Activated B cell treated with CpG ODN at 0.5 μM for 24 hours (primary cell): Measurements from ENCODE around the gene TEAD1. TPM values are rescaled to one million over a fixed set of nuclear protein-coding genes. Genes with fewer than 3 reads are reported as not detected.

Source experiments
- ATAC-seq: fragments of 200-7000 bp; cut with Tn5 transposase; one replicate; pipeline ENCODE4 v1.10.0; 2021; ENCODE audit warnings: low read depth, mild to moderate bottlenecking, moderate library complexity
- CTCF ChIA-PET: fragments of 350-600 bp; sonication (Branson Sonifier 250); formaldehyde crosslinking; loops from one replicate; lab custom pipeline; 2021; ENCODE audit warnings: antibody characterized with exemption; lab: Charles Lee
- POLR2A ChIA-PET: fragments of 350-600 bp; sonication (Branson Sonifier 250); formaldehyde crosslinking; loops from one replicate; lab custom pipeline; 2021; ENCODE audit warnings: antibody characterized with exemption; lab: Charles Lee
- DNase-seq: peaks from one replicate; pipeline ENCODE4 v3.0.0; 2022
- H3K27ac Mint-ChIP-seq: one replicate; pipeline ENCODE4 v1.8.0; 2020; ENCODE audit warnings: mixed read lengths
- H3K27me3 Mint-ChIP-seq: one replicate; pipeline ENCODE4 v1.8.0; 2021; ENCODE audit warnings: mixed read lengths
- H3K36me3 Mint-ChIP-seq: one replicate; pipeline ENCODE4 v1.8.0; 2021; ENCODE audit warnings: low read depth, mixed read lengths
- H3K4me1 Mint-ChIP-seq: one replicate; pipeline ENCODE4 v1.8.0; 2021; ENCODE audit warnings: mixed read lengths
- H3K4me3 Mint-ChIP-seq: one replicate; pipeline ENCODE4 v1.8.0; 2020; ENCODE audit warnings: mild to moderate bottlenecking, mixed read lengths
- H3K9me3 Mint-ChIP-seq: one replicate; pipeline ENCODE4 v1.8.0; 2020; ENCODE audit warnings: mixed read lengths
- intact Hi-C: fragments of 100-400 bp; cut with micrococcal nuclease; formaldehyde crosslinking; loops from one replicate; pipeline ENCODE4 v1.15.1; 2024
- total RNA-seq: library from RNA; stranded (reverse); gene quantifications from 2 replicates; pipeline ENCODE4 v1.2.3, GENCODE V29; 2022
- TF ChIP-seq, protein P1 (sequence below): fragments of 200-600 bp; IDR thresholded peaks from one replicate; pipeline ENCODE4 v1.8.0; 2022; ENCODE audit warnings: antibody characterized with exemption, mild to moderate bottlenecking

TEAD1 gene
- total RNA-seq, 1 donor from 2014 or later: 0.07 TPM

- Mint-ChIP-seq H3K36me3 (no peaks in the 10 kb centered on the region), H3K27me3 (no peaks in the 10 kb centered on the region), H3K4me1 (no peaks in the 10 kb centered on the region), H3K9me3 (no peaks in the 10 kb centered on the region), H3K4me3 (no peak overlapping the region), H3K27ac (no peak overlapping the region)
- TF ChIP-seq, protein P1, sequence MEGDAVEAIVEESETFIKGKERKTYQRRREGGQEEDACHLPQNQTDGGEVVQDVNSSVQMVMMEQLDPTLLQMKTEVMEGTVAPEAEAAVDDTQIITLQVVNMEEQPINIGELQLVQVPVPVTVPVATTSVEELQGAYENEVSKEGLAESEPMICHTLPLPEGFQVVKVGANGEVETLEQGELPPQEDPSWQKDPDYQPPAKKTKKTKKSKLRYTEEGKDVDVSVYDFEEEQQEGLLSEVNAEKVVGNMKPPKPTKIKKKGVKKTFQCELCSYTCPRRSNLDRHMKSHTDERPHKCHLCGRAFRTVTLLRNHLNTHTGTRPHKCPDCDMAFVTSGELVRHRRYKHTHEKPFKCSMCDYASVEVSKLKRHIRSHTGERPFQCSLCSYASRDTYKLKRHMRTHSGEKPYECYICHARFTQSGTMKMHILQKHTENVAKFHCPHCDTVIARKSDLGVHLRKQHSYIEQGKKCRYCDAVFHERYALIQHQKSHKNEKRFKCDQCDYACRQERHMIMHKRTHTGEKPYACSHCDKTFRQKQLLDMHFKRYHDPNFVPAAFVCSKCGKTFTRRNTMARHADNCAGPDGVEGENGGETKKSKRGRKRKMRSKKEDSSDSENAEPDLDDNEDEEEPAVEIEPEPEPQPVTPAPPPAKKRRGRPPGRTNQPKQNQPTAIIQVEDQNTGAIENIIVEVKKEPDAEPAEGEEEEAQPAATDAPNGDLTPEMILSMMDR: no peak
- ATAC-seq: no peak
- intact Hi-C loops: no loop called here
- ChIA-PET POLR2A (no interaction called here), CTCF (no interaction called here)
- no peak for DNase-seq
Observed at GRCh38 chr11:12927221-12927620, 253.0 kb downstream of the TEAD1 start.

- Mint-ChIP-seq H3K4me1 (no peaks in the 10 kb centered on the region), H3K27ac (no peak overlapping the region), H3K4me3 (no peak overlapping the region), H3K9me3 (no peaks in the 10 kb centered on the region), H3K27me3 (no peaks in the 10 kb centered on the region), H3K36me3 (no peaks in the 10 kb centered on the region)
- DNase-seq (no peak), ATAC-seq (no peak)
- TF ChIP-seq, protein P1: no peak
- intact Hi-C loops: no loop called here
- POLR2A ChIA-PET: no interaction called here
- CTCF ChIA-PET: no interaction called here
Observed at GRCh38 chr11:12927886-12928285, 253.7 kb downstream of the TEAD1 start.

DNA sequence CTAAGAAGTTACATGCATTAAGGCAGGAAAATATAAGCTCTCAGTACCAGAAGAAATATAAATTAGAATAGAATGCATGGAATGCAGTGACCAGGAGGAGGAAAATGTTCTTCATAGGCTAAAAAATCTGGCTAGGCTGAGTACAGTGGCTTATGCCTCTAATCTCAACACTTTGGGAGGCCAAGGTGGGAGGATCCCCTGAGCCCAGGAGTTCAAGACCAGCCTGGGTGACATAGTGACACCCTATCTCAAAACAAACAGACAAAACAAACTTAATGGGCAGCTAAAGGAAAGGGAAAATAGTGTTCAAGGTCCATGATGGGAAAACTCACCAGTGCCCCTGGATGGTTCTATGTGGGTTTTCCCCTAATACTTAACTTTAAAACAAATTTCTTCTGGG, 256.6 kb downstream of the TEAD1 start:
- no peak overlapping the region for H3K27ac Mint-ChIP-seq
- DNase-seq: no peak
- no peaks in the 10 kb centered on the region for H3K4me1 Mint-ChIP-seq
- no peaks in the 10 kb centered on the region for H3K9me3 Mint-ChIP-seq
- ChIA-PET CTCF (no interaction called here), POLR2A (no interaction called here)
- H3K36me3 Mint-ChIP-seq: no peaks in the 10 kb centered on the region
- TF ChIP-seq, protein P1: no peak
- no peak overlapping the region for H3K4me3 Mint-ChIP-seq
- intact Hi-C loops: no loop called here
- no peak for ATAC-seq
- peaks cover 3% of the 10 kb centered on the region for H3K27me3 Mint-ChIP-seq

DNA sequence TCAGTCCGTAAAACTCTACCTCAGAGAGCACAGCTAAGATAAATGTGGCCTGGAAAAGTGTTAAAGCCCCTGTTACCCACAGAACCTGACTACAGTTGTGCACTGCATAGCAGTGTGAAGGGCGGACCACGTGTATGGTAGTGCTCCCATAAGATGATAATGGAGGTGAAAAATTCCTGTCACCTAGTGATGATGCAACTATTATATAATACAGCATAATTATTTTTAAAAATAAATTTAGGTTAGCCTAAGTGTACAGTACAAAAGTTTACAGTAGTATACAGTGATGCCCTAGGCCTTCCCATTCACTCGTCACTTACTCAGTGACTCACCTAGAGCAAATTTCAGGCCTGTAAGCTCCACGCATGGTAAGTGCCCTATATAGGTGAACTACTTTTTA, 258.3 kb downstream of the TEAD1 start:
- ATAC-seq: no peak
- TF ChIP-seq, protein P1: no peak
- intact Hi-C loops: no loop called here
- Mint-ChIP-seq H3K4me3 (no peak overlapping the region), H3K27me3 (peaks cover 3% of the 10 kb centered on the region), H3K9me3 (no peaks in the 10 kb centered on the region), H3K36me3 (no peaks in the 10 kb centered on the region), H3K27ac (no peak overlapping the region), H3K4me1 (no peaks in the 10 kb centered on the region)
- no peak for DNase-seq
- ChIA-PET POLR2A (no interaction called here), CTCF (no interaction called here)

DNA sequence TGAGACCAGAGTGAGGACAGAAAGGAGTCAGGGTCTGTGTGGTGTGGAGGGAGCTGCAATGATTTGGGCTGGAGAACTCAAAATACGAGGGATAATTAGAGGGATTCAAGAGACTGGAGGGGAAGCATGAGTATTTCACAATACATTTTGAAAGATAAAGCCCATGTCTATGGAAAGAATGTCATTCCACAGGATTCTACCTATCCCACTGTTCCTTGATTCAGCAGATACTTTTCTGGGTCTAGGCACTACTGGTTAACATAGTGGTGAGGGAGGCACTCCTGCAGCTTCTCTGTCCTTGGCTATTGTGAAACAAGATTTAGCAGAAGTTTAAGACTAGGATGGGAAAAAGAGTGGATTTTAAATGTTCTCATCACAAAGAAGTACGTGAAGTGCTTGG, 262.0 kb downstream of the TEAD1 start:
- no peaks in the 10 kb centered on the region for H3K36me3 Mint-ChIP-seq
- DNase-seq (no peak), ATAC-seq (no peak)
- H3K9me3 Mint-ChIP-seq: no peaks in the 10 kb centered on the region
- ChIA-PET CTCF (no interaction called here), POLR2A (no interaction called here)
- intact Hi-C loops: no loop called here
- no peak overlapping the region for H3K27ac Mint-ChIP-seq
- TF ChIP-seq, protein P1: no peak
- H3K27me3 Mint-ChIP-seq: peaks cover 3% of the 10 kb centered on the region
- H3K4me1 Mint-ChIP-seq: no peaks in the 10 kb centered on the region
- no peak overlapping the region for H3K4me3 Mint-ChIP-seq
